Measurements from ENCODE around the gene SMOC2. TPM values are rescaled to one million over a fixed set of nuclear protein-coding genes. Genes with fewer than 3 reads are reported as not detected.

The SMOC2 gene
- total and polyA plus RNA-seq, 2 of the 13 experiments (the other 11 are each of a cell fraction or from before 2014, with no cell fraction given) = not detected

DNA sequence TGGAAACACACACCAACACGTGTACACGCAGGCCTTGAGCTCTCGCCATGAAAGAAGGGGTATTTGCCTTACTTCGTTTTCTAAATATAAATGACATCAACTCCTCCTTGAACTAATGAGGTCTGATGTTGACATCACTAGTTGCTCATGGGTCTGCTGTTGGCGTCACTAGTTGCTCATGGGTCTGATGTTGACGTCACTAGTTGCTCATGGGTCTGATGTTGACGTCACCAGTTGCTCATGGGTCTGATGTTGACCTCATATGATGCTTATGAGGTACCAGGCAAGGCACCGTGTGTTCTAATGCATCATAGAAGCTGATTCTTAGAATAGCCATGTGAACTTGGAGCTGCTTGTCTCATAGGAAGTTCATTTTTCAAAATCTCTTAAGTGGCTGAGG is 116.5 kb downstream of the SMOC2 start:
- no peak for DNase-seq (ENCODE audit: low spot score)
- POLR2A ChIA-PET = no interaction called here
- H3K27me3 ChIP-seq (ENCODE audit: control insufficient read depth in 1 of 2, insufficient read depth in 2 of 2, low read length in 2 of 2) = peaks cover 0 to 35% of the 10 kb centered on the region in 2 experiments; a peak in 4 of 5 replicates

DNA sequence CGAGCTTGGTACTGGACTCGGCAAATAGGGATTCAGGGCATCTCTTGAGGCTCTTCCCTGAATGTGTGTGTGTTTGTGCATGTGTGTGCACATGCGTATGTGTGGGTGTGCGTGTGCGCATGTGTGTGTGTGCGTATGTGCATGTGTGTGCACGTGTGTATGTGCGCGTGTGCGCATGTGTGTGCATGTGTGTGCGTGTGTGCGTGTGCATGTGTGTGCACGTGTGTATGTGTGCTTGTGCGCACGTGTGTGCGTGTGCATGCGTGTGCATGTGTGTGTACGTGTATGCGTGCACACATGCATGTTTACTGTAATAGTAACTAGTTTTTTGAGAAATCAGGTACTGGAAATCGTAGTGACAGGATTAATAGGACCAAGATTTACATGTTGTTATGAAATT is 117.7 kb downstream of the SMOC2 start:
- DNase-seq (ENCODE audit: low spot score) (no peak), FAIRE-seq (no peak), ATAC-seq (no peak)
- no TSS peak for BruUV-seq (replicated peaks)
- CTCF ChIA-PET (ENCODE audit: low intra/inter-chr PET ratio, low total read pairs) = no interaction called here
- TF ChIP-seq IKZF1 (IDR thresholded peaks at IDR 0.05) (0 out of 2 replicates have a peak, but pooled peaks have one; percentile 42), KLF9 (CRISPR knock-in tag; IDR thresholded peaks at IDR 0.05; ENCODE audit: low read depth) (no peak), SRSF1 (optimal IDR thresholded peaks at IDR 0.05; ENCODE audit: low read depth, low read length) (no peak), ZNF589 (CRISPR knock-in tag; conservative IDR thresholded peaks at IDR 0.05) (no peak), ZFP36L2 (CRISPR knock-in tag; IDR thresholded peaks at IDR 0.05) (no peak), ARNTL (CRISPR knock-in tag; IDR thresholded peaks at IDR 0.05) (no peak)
- TF ChIP-seq, protein P1, sequence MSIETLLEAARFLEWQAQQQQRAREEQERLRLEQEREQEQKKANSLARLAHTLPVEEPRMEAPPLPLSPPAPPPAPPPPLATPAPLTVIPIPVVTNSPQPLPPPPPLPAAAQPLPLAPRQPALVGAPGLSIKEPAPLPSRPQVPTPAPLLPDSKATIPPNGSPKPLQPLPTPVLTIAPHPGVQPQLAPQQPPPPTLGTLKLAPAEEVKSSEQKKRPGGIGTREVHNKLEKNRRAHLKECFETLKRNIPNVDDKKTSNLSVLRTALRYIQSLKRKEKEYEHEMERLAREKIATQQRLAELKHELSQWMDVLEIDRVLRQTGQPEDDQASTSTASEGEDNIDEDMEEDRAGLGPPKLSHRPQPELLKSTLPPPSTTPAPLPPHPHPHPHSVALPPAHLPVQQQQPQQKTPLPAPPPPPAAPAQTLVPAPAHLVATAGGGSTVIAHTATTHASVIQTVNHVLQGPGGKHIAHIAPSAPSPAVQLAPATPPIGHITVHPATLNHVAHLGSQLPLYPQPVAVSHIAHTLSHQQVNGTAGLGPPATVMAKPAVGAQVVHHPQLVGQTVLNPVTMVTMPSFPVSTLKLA (IDR thresholded peaks at IDR 0.05) = peak; percentile 97
- intact Hi-C loops (cut with micrococcal nuclease; ENCODE audit: unreplicated experiment) (no loop called here), in situ Hi-C loops (cut with HindIII; ENCODE audit: extremely low pct_ligation_motif_present, low pct_unique_long_range_greater_than_20kb) (no loop called here)
- POLR2A ChIA-PET = no interaction called here
- 51% methylated on average over 20 of the region's 20 CpGs for WGBS (ENCODE audit: low lambda C conversion rate)
- H3K4me1 ChIP-seq (ENCODE audit: insufficient read depth, low read length) = no peaks in the 10 kb centered on the region
- peaks cover 3 to 38% of the 10 kb centered on the region in 2 experiments; a peak in 4 of 5 replicates for H3K27me3 ChIP-seq (ENCODE audit: control insufficient read depth in 1 of 2, insufficient read depth in 2 of 2, low read length in 2 of 2)
- H3K79me2 ChIP-seq (ENCODE audit: insufficient read depth, low read length) = no peaks in the 10 kb centered on the region
- no peaks in the 10 kb centered on the region for H3K9me3 ChIP-seq (ENCODE audit: low read length)
- no peak overlapping the region for H3K4me3 ChIP-seq (replicated peaks in 1 of 3; ENCODE audit: insufficient read depth in 1 of 3, low read depth in 2 of 3, low read length in 3 of 3)
- H3K36me3 ChIP-seq (replicated peaks in 1 of 2; ENCODE audit: control insufficient read depth in 1 of 2, insufficient read depth in 2 of 2, low read length in 2 of 2) = no peaks in the 10 kb centered on the region
- no peak overlapping the region for H3K4me2 ChIP-seq (ENCODE audit: low read depth, low read length)
- no peaks in the 10 kb centered on the region for H4K20me1 ChIP-seq (ENCODE audit: insufficient read depth, low read length)
- no peak overlapping the region for H3K9ac ChIP-seq (ENCODE audit: insufficient read depth, low read depth, low read length)
- no peak overlapping the region for H3K27ac ChIP-seq (ENCODE audit: extremely low read length, insufficient read depth, low read length)
- no peak overlapping the region for H2AFZ ChIP-seq (ENCODE audit: low read length)

More for the DNA sequence above, 116.5 kb downstream of the SMOC2 start:
- CTCF ChIA-PET (ENCODE audit: low intra/inter-chr PET ratio, low total read pairs) = no interaction called here
- Histone ChIP-seq H2AFZ (ENCODE audit: low read length) (no peak overlapping the region), H3K9me3 (ENCODE audit: low read length) (no peaks in the 10 kb centered on the region), H3K4me1 (ENCODE audit: insufficient read depth, low read length) (no peaks in the 10 kb centered on the region), H3K36me3 (replicated peaks in 1 of 2; ENCODE audit: control insufficient read depth in 1 of 2, insufficient read depth in 2 of 2, low read length in 2 of 2) (no peaks in the 10 kb centered on the region), H3K27ac (ENCODE audit: extremely low read length, insufficient read depth, low read length) (no peak overlapping the region), H3K9ac (ENCODE audit: insufficient read depth, low read depth, low read length) (no peak overlapping the region), H3K4me2 (ENCODE audit: low read depth, low read length) (no peak overlapping the region), H3K4me3 (replicated peaks in 1 of 3; ENCODE audit: insufficient read depth in 1 of 3, low read depth in 2 of 3, low read length in 3 of 3) (no peak overlapping the region), H4K20me1 (ENCODE audit: insufficient read depth, low read length) (no peaks in the 10 kb centered on the region), H3K79me2 (ENCODE audit: insufficient read depth, low read length) (no peaks in the 10 kb centered on the region)
- TF ChIP-seq CEBPG (CRISPR knock-in tag; IDR thresholded peaks at IDR 0.05) = no peak
- TF ChIP-seq ATF7 (IDR thresholded peaks at IDR 0.05) = peak; percentile 95
- no peak for TF ChIP-seq ATF7 (CRISPR knock-in tag; IDR thresholded peaks at IDR 0.05)
- TF ChIP-seq CREB1 (IDR thresholded peaks at IDR 0.05) = peak; percentile 98
- no peak for TF ChIP-seq CREB1 (CRISPR knock-in tag; IDR thresholded peaks at IDR 0.05)
- no TSS peak for BruUV-seq (replicated peaks)
- WGBS (ENCODE audit: low lambda C conversion rate) = 21% methylated on average over 8 of the region's 8 CpGs
- in situ Hi-C loops (cut with HindIII; ENCODE audit: extremely low pct_ligation_motif_present, low pct_unique_long_range_greater_than_20kb) (no loop called here), intact Hi-C loops (cut with micrococcal nuclease; ENCODE audit: unreplicated experiment) (no loop called here)
- no peak for ATAC-seq
- no peak for FAIRE-seq

Measured in HepG2 (cell line).